ENCODE results near the gene PIAS4.

The PIAS4 gene

GRCh38 chr19:4077800-4078684 is 70.5 kb downstream of the PIAS4 start:
- DNase-seq (ENCODE audit: low read depth), result no peak

- no peak for DNase-seq (ENCODE audit: low read depth)
Measured at GRCh38 chr19:4080473-4080872, 72.9 kb downstream of the PIAS4 start.

- DNase-seq (ENCODE audit: low read depth), result no peak
Measured at GRCh38 chr19:4081441-4082129, 74.0 kb downstream of the PIAS4 start.

GRCh38 chr19:4082172-4082571 is 74.6 kb downstream of the PIAS4 start:
- no peak for DNase-seq (ENCODE audit: low read depth)

GRCh38 chr19:4083677-4084546 is 76.4 kb downstream of the PIAS4 start:
- no peak for DNase-seq (ENCODE audit: low read depth)

GRCh38 chr19:4084547-4084877 is 77.0 kb downstream of the PIAS4 start:
- DNase-seq (ENCODE audit: low read depth), result no peak

GRCh38 chr19:4086411-4086867 is 78.9 kb downstream of the PIAS4 start:
- DNase-seq (ENCODE audit: low read depth), result no peak

- no peak for DNase-seq (ENCODE audit: low read depth)
Measured at GRCh38 chr19:4087787-4088679, 80.5 kb downstream of the PIAS4 start.

GRCh38 chr19:4088975-4089374 is 81.4 kb downstream of the PIAS4 start:
- no peak for DNase-seq (ENCODE audit: low read depth)
